GM19455 (cell line): Measurements from ENCODE around the gene LSM11.

ENCODE experiments used
- ATAC-seq: cut with Tn5 transposase; IDR thresholded peaks from one replicate; pipeline ENCODE4 v1.9.1; 2021; ENCODE audit not compliant: unreplicated experiment

LSM11 gene

DNA sequence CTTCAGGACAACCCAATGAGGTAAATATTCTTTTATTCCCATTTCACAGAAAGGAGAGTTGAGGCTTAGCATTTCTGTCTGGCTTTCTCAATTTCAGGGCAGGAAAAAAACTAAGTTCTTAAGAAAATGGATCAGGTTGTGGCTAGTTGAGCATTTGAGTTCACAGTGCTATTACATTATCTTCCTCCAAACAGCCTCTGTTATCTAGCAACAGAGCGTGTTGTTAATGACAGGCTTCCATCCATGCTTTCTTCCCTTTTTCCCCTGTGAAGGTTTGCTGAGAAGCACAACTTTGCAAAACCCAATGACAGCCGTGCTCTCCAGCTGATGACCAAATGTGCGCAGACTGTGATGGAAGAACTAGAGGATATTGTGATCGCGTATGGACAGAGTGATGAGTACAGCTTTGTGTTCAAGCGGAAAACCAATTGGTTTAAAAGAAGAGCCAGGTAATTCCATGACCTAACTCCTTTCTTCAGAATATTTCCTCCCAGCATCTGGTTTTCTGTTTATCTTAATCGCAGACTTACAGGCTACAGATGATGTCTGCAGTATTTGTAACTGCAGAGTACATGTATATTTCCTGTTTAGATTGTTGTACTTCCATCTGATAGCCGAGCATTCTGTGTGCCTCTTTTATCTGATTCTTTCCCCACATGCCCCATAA is 10.8 kb upstream of the LSM11 start:
- ATAC-seq = no peak

DNA sequence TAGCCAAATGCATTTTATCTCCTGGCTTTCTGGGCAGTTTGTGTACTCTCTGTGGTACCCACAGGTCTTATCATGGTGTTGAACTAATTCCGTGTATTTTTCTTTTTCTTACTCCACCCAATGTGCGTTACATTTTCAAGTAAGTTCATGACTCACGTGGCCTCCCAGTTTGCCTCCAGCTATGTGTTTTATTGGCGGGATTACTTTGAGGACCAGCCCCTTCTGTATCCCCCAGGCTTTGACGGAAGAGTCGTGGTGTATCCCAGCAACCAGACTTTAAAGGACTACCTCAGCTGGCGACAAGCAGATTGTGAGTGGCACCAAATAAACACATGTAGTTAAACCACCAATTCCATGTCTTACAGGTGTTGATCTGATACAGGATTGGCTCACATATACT is 9.1 kb upstream of the LSM11 start:
- no peak for ATAC-seq

DNA sequence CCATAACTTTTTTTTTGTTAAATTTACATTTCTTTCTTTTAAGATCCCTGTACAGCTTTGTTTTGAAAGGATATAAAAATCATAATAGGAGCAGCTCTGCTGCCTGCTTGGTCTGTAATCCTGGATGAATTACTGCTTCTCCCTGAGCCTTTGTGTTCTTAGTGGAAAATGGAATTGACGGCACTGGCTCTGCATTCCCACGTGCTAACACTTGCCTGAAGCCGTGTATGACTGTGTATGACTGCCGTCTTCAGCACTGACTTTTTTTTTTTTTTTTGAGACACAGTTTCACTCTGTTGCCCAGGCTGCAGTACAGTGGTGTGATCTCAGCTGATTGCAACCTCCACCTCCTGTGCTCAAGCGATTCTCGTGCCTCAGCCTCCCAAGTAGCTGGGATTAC is 7.5 kb upstream of the LSM11 start:
- no peak for ATAC-seq

- ATAC-seq = no peak
Measured at GRCh38 chr5:157739388-157740228, 3.9 kb upstream of the LSM11 start.

- no peak for ATAC-seq
Measured at GRCh38 chr5:157740229-157740610, 3.3 kb upstream of the LSM11 start.

GRCh38 chr5:157741131-157741530 is 2.4 kb upstream of the LSM11 start:
- no peak for ATAC-seq

GRCh38 chr5:157744051-157745011 is 819 bp downstream of the LSM11 start:
- ATAC-seq = no peak

GRCh38 chr5:157745041-157745456 is 1.5 kb downstream of the LSM11 start:
- ATAC-seq = no peak

DNA sequence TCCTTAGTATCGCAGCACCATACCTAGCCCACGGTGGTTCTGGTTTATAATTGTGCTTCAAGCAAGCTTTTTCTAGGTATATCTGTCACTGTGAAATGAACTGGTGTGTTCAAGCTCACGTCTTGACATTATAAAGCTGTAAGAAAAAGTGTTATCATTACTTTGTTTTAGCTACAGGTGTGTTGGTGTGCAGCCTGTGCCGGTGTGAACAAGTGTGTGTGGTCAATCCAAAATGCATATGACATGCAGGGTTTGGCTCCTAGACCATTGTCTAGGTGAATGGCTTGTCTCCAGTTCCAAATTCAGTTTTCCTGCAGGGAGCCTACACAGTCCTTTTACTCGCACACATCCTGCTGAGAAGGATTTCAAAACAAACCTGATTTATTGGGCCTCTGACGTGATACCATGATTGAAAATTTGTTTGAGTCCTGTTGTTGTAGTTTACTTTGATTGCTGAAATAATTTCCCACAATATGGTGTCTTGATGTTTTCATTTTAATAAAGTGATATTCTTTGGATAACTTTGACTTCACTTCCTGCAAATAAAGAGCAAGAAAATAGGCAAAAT is 3.7 kb downstream of the LSM11 start:
- ATAC-seq = no peak

- no peak for ATAC-seq
Measured at GRCh38 chr5:157747766-157748700, 4.5 kb downstream of the LSM11 start.

- no peak for ATAC-seq
Measured at GRCh38 chr5:157748760-157749461, 5.4 kb downstream of the LSM11 start.

- ATAC-seq = no peak
Measured at GRCh38 chr5:157749462-157749799, 5.9 kb downstream of the LSM11 start.

DNA sequence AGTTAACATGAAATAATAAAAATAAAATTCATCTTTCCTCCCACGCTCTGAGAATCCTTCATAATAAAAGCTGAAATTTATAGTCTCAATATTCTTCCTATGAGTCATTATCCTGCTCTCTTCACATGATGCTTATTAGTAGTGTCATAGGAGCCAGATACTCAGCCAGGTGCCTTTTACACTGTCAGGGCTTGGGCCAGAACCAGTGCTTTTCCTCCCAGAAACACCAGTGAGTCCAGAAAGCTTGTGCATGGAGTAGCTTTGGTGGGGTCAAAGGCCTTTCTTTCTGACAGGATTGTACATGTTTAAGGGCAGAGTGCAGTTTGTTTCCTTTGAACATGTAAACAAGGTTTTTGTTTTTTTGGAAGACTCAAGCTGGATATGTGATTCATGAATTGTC is 6.8 kb downstream of the LSM11 start:
- ATAC-seq = no peak

GRCh38 chr5:157756122-157756521 is 12.6 kb downstream of the LSM11 start:
- no peak for ATAC-seq

DNA sequence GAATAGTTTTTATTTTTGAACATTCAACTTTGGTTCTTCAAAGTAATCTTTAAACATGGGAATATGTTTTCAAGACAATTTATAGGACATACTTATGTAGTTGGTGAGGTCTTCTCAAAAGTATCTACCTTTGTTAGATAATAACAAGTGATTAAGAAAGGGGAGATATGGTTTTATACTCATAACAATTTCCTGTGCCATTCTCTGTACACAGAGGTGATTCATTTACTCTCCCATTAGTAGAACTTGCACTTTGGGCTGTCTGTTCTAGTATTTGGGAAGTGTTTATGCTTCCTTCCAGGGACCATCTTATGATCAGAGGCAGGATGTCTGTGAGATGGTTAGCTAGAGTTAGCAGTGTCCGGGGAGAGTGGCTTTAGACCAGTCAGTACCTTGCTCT is 15.2 kb downstream of the LSM11 start:
- no peak for ATAC-seq

- ATAC-seq = peak; percentile 85
Measured at GRCh38 chr5:157761690-157762621, 18.4 kb downstream of the LSM11 start.

- ATAC-seq = no peak
Measured at GRCh38 chr5:157764531-157764930, 21.0 kb downstream of the LSM11 start.

DNA sequence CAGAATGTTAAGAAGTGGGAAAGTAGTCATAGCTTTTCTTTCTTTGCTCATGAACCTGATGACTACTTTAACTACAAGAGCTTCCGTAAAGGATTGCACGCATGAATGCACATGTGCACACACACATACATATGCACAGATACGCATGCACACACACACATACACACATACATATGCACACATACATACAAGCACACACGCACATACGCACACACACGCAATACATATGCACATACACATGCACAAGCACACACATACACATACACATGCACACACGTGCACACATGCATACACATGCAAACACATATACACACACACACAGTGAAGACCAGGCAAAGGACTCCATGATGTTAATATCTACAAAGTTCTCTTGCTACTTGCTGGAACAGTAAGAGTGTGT is 22.9 kb downstream of the LSM11 start:
- ATAC-seq = no peak
